Kidney (tissue), 14 donors: ENCODE data around the gene VSX1. TPM values are rescaled to one million over a fixed set of nuclear protein-coding genes. Genes with fewer than 3 reads are reported as not detected.

Experiments used
- DNase-seq, 5 donors: peaks; one replicate each; pipeline ENCODE4 v3.0.0-alpha.2; 2013 to 2020
- FAIRE-seq: peaks from 2 replicates; lab custom pipeline; 2012; peaks lifted over from hg19 to GRCh38; lab: Jason Lieb, UNC
- H3K27ac ChIP-seq, 2 donors: one replicate each; pipeline ENCODE4 v1.7.0; 2013; ENCODE audit warnings: low read depth in 2 of 2, low read length in 2 of 2, inconsistent platforms in 1 of 2
- H3K27me3 ChIP-seq: one replicate; pipeline ENCODE4 v1.7.1; 2013; ENCODE audit warnings: low read length, inconsistent platforms; ENCODE audit not compliant: control insufficient read depth, insufficient read depth
- H3K36me3 ChIP-seq, 3 donors: one replicate each; pipeline versions ENCODE4 v1.7.0 to v1.7.1; 2013; ENCODE audit warnings: low read length in 3 of 3, control low read depth in 1 of 3, inconsistent platforms in 1 of 3; ENCODE audit not compliant: insufficient read depth in 3 of 3, control insufficient read depth in 2 of 3
- H3K4me1 ChIP-seq, 3 donors: one replicate each; pipeline versions ENCODE4 v1.7.0 to v1.7.1; 2013; ENCODE audit warnings: low read length in 3 of 3, inconsistent platforms in 1 of 3, low read depth in 1 of 3; ENCODE audit not compliant: control insufficient read depth in 2 of 3, insufficient read depth in 2 of 3
- H3K4me3 ChIP-seq, 3 donors: one replicate each; pipeline versions ENCODE4 v1.7.0 to v1.8.1; 2013; ENCODE audit warnings: low read length in 3 of 3, control low read depth in 1 of 3, inconsistent platforms in 1 of 3
- H3K9ac ChIP-seq, 3 donors: one replicate each; pipeline versions ENCODE4 v1.7.0 to v1.7.1; 2013; ENCODE audit warnings: low read length in 3 of 3, control low read depth in 1 of 3, inconsistent platforms in 1 of 3
- H3K9me3 ChIP-seq, 3 donors: one replicate each; pipeline versions ENCODE4 v1.7.0 to v1.7.1; 2013; ENCODE audit warnings: low read length in 3 of 3, control low read depth in 1 of 3, inconsistent platforms in 1 of 3; ENCODE audit not compliant: control insufficient read depth in 2 of 3, insufficient read depth in 1 of 3
- intact Hi-C: fragments of 100-400 bp; cut with DNase I; formaldehyde crosslinking; loops from one replicate; pipeline ENCODE4 v1.11.1; 2022
- polyA plus RNA-seq: library from polyadenylated mRNA; stranded (reverse); fragments of 350-450 nt; fragmentation: Illumina TruSeq; extraction: RNeasy Lipid Tissue Mini Kit (QIAGEN cat#74804); gene quantifications from one replicate; pipeline ENCODE4 v1.2.3, GENCODE V29; 2014; ENCODE audit warnings: low read depth, low replicate concordance; ENCODE audit not compliant: insufficient read depth
- total RNA-seq: library from RNA; stranded (reverse); fragmentation: NEBNext Ultra II Directional; extraction: Animal tissue kit (Norgen Biotek cat#: 25700); gene quantifications from one replicate; pipeline ENCODE4 v1.2.1, GENCODE V29; 2021
- TF ChIP-seq, protein P1 (sequence below): IDR thresholded peaks from 3 replicates; pipeline ENCODE4 v1.5.1; 2012; ENCODE audit warnings: mild to moderate bottlenecking, moderate library complexity, borderline replicate concordance; ENCODE audit not compliant: insufficient read depth; ENCODE audit errors: extremely low read depth
- donor health status: control.
- donor health status: control.
- donor health status: control.
- donor health status: control.
- donor health status: control.
- donor health status: DM: yes; HTN: yes; CAD: no.
- donor health status: Normal renal cell carcinoma (clear cell type).

Gene VSX1
- total and polyA plus RNA-seq, 2 donors from 2014 or later, result 0.41 TPM; not detected in 1

DNA sequence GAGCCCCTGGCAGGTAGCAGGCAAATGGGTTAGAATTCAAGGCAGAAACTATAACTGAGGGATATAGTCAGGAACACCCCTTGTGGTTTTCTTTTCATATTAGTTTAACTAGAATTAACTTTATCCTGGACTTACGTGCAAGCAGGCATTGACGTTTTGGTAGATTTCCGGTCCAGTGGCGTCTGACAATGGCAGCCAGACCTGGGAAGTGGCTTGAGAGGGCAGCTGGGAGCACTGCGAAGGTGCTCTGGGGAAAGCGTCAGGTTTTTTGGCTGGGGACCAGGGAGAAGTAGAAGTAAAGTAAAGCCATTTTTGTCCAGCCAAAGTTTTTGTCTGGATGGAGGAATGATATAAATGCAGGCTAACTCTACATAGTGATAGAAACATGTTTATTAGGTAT is 15.6 kb downstream of the VSX1 start:
- H3K4me1 ChIP-seq, result peaks cover 0 to 8% (median 6%) of the 10 kb centered on the region in 3 donors
- intact Hi-C loops, result no loop called here
- no peaks in the 10 kb centered on the region for H3K36me3 ChIP-seq
- no peak overlapping the region for H3K4me3 ChIP-seq
- TF ChIP-seq, protein P1, sequence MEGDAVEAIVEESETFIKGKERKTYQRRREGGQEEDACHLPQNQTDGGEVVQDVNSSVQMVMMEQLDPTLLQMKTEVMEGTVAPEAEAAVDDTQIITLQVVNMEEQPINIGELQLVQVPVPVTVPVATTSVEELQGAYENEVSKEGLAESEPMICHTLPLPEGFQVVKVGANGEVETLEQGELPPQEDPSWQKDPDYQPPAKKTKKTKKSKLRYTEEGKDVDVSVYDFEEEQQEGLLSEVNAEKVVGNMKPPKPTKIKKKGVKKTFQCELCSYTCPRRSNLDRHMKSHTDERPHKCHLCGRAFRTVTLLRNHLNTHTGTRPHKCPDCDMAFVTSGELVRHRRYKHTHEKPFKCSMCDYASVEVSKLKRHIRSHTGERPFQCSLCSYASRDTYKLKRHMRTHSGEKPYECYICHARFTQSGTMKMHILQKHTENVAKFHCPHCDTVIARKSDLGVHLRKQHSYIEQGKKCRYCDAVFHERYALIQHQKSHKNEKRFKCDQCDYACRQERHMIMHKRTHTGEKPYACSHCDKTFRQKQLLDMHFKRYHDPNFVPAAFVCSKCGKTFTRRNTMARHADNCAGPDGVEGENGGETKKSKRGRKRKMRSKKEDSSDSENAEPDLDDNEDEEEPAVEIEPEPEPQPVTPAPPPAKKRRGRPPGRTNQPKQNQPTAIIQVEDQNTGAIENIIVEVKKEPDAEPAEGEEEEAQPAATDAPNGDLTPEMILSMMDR, result no peak
- FAIRE-seq (no peak), DNase-seq (no peak)
- H3K27ac ChIP-seq, result no peak overlapping the region
- peaks cover 8% of the 10 kb centered on the region for H3K27me3 ChIP-seq
- no peak overlapping the region for H3K9ac ChIP-seq
- H3K9me3 ChIP-seq, result peaks cover 0 to 4% (median 0%) of the 10 kb centered on the region in 3 donors

DNA sequence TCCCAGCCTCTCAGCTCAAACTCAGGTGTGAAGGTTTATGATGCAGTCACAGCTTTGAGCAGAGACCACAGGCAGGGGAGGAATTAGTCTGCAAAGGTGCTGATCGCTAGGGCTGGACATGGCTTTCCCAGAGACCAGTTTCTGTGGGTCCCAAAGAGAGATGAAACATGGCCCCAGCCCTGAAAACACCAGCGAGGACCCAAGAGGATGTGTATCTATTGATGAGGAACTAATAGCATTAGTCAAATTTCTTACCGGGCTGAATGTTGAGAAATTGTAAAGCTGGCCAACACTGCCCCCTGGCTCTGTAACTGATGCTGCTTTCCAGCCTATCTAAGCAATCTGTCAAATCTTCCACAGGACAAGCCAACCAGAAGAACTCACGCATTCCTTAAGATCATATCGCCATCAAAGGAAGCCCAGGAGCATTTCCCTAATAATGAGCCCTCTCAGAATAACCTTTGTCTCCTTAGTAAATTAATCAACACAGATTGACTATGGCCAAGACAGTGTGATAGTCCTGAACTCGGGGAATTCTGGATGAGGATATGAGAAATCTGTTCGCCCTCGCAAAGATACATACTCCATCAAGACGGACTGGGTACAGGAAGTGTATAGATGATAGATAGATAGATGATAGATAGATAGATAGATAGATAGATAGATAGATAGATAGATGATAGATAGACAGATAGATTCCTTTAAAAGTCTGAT is 16.2 kb downstream of the VSX1 start:
- no peak overlapping the region for H3K27ac ChIP-seq
- peaks cover 9% of the 10 kb centered on the region for H3K27me3 ChIP-seq
- H3K4me3 ChIP-seq, result no peak overlapping the region
- no peaks in the 10 kb centered on the region for H3K36me3 ChIP-seq
- TF ChIP-seq, protein P1, result peak; percentile 89
- H3K9ac ChIP-seq, result no peak overlapping the region
- DNase-seq (peak in 4 of 5 donors; percentile 53 to 79 (median 70)), FAIRE-seq (no peak)
- peaks cover 0 to 4% (median 0%) of the 10 kb centered on the region in 3 donors for H3K9me3 ChIP-seq
- intact Hi-C loops, result no loop called here
- H3K4me1 ChIP-seq, result peaks cover 0 to 11% (median 6%) of the 10 kb centered on the region in 3 donors

DNA sequence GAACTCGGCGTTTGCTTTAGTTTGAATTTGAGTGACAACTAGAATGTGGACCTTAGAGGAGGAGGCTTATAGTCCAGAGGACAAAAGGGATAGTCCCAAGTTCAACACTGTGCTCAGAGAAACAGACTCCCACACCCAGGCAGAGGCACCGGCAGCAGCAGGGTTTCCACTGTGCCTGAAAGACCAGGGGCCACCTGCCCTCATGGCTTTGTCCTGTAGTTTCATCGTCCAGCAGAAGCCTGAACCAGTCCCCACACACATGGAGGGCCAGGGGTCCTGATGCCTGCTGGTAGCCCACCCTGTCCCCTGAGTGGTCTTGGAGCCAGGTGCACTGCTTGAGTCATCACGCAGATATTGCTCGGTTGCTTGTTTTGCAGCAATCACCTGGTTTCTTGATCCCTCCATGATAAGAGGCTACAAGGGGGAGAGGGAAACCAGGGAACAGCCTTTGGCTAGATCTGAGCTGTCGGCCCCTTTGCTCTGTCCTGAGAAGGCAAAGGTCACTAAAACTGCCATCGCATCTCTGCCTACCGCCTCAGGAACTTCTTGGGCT is 16.8 kb downstream of the VSX1 start:
- FAIRE-seq (no peak), DNase-seq (peak in 1 of 5 donors; percentile 56)
- H3K4me3 ChIP-seq, result no peak overlapping the region
- H3K36me3 ChIP-seq, result no peaks in the 10 kb centered on the region
- H3K27ac ChIP-seq, result no peak overlapping the region
- peaks cover 0 to 11% (median 6%) of the 10 kb centered on the region in 3 donors for H3K4me1 ChIP-seq
- intact Hi-C loops, result no loop called here
- H3K9ac ChIP-seq, result no peak overlapping the region
- peaks cover 6% of the 10 kb centered on the region for H3K27me3 ChIP-seq
- TF ChIP-seq, protein P1, result no peak
- peaks cover 0 to 4% (median 0%) of the 10 kb centered on the region in 3 donors for H3K9me3 ChIP-seq
